ENCODE results near the gene ZBTB8OS.

The ZBTB8OS gene

DNA sequence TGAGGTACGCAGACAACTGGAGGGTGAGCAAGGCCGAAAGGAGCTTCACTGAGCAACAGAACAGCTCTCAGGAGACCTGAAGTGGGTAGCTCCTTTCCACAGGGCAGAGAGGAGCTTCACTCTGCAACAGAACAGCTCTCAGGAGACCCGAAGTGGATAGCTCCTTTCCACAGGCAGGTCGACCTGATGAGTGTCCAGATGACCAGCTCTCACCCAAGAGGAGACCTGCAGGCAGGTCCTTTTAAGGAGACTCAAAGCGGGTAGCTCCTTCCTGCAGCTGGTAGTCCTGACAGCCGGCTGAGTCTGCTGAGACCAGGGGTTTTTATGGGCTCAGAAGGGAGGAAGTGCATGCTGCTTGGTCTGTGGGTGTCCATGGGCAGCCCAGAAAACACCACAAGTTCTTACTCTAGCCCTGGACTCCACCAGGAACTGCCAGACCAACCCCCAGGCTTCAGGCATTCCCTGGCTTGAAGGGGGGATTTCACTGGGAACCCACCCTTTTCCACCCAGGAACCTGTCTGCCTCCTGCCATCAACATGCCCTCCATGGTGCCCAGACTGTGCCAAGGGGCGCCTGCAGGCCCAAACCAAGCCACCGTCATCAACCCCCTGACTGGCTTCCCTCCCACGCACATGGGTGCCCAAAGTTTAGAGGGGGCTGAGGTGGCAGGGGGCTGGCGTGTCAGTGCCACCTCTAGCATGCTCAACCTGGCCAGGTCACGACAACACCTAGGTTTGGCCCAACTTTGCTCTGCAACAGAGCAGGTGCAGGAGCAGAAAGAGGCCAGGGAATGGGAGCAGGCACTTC, 43.6 kb downstream of the ZBTB8OS start:
- no peak for FAIRE-seq

DNA sequence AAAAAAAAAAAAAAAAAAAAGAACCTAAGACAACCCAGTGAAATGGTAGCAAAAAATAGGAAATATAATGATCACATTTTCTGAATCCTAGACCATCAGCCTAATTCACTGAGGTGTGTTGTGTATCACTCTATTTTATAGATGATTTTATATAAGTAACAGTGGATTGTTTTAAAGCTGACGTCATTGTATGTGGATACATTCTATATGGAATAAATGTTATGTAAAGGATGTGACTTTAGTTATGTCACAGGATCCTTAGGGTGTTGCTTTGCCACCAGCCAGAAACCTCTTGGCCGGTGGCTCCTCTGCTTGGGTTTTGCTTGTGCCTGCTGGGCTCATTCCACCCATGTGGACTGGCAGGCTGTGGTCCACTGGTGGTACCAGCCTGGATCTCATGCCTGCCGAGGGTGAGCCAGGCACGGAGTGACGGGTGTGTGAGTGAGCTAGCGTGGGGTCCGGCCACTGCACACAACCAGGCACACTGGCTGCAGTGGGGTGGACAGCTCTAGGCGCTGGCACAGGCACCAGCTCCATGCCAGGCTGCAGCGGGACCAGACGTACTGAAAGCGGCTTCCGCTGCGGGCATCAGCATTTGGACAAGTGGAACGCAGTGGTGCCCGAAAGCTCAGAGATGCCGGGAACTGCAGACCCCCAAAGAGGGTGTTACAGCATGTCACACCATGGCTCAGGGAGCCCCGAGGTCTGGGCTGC, 44.5 kb downstream of the ZBTB8OS start:
- FAIRE-seq: no peak

GRCh38 chr1:32600034-32600433, 50.3 kb downstream of the ZBTB8OS start:
- no peak for FAIRE-seq

DNA sequence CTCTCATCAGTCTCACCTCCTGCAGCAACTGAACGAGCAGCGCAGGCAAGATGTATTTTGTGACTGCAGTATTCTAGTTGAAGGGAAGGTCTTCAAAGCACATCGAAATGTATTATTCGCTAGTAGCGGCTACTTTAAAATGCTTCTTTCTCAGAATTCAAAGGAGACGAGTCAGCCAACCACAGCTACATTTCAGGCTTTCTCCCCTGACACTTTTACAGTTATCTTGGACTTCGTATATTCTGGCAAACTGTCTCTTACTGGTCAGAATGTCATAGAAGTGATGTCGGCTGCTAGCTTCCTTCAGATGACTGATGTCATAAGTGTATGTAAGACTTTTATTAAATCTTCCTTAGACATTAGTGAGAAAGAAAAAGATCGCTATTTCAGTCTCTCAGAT, 57.4 kb downstream of the ZBTB8OS start:
- no peak for FAIRE-seq

DNA sequence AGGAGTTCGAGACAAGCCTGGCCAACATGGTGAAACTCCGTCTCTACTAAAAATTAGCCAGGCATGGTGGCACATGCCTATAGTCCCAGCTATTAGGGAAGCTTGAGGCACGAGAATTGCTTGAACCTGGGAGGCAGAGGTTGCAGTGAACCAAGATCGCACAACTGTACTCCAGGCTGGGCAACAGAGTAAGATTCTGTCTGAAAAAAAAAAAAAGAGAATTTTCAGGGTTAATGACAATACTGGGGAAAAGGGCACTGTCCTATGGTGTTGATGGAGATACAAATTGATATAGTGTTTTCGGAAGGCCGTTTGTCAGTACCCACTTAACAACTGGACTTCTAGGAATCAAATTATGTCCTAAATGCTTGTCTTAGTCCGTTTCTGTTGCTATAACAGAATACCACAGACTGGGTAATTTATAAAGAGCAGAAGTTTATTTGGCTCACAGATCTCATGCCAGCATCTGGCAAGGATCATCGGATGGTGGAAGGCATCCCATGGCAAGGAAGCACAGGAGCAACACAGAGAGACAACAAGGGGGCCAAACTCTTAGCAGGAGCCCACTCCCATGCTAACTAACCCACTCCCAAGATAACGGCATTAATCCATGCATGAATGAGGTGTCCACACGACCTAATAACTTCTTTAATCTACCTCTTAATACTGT, 69.9 kb downstream of the ZBTB8OS start:
- no peak for FAIRE-seq

Data from islet of Langerhans (tissue), 1 donor.